Measurements from ENCODE around the gene CXCL3. TPM values are rescaled to one million over a fixed set of nuclear protein-coding genes. Genes with fewer than 3 reads are reported as not detected.

CXCL3 gene
- total RNA-seq, 1 experiment from 2014 or later, result 2.4 TPM

- no peak overlapping the region for H3K4me3 ChIP-seq
- no peaks in the 10 kb centered on the region for H3K9me3 ChIP-seq (replicated peaks)
- H3K36me3 ChIP-seq, result no peaks in the 10 kb centered on the region
- H3K27ac ChIP-seq, result no peak overlapping the region
- DNase-seq, result no peak
- no peaks in the 10 kb centered on the region for H3K27me3 ChIP-seq
- H3K4me1 ChIP-seq, result no peaks in the 10 kb centered on the region
These were observed 25.2 kb downstream of the CXCL3 start for GRCh38 chr4:74013264-74013663.

- Histone ChIP-seq H3K27me3 (no peaks in the 10 kb centered on the region), H3K9me3 (replicated peaks) (no peaks in the 10 kb centered on the region), H3K4me1 (no peaks in the 10 kb centered on the region), H3K27ac (no peak overlapping the region), H3K36me3 (no peaks in the 10 kb centered on the region), H3K4me3 (no peak overlapping the region)
- DNase-seq, result no peak
These were observed 26.4 kb downstream of the CXCL3 start for GRCh38 chr4:74012130-74012529.

GRCh38 chr4:74009307-74009706 lies 29.2 kb downstream of the CXCL3 start:
- Histone ChIP-seq H3K36me3 (no peaks in the 10 kb centered on the region), H3K4me1 (peaks cover 14% of the 10 kb centered on the region), H3K4me3 (no peak overlapping the region), H3K27ac (no peak overlapping the region), H3K27me3 (no peaks in the 10 kb centered on the region), H3K9me3 (replicated peaks) (no peaks in the 10 kb centered on the region)
- DNase-seq, result no peak

GRCh38 chr4:74006009-74006476 lies 32.4 kb downstream of the CXCL3 start:
- no peaks in the 10 kb centered on the region for H3K36me3 ChIP-seq
- H3K27me3 ChIP-seq, result no peaks in the 10 kb centered on the region
- H3K9me3 ChIP-seq (replicated peaks), result no peaks in the 10 kb centered on the region
- no peak overlapping the region for H3K27ac ChIP-seq
- DNase-seq, result peak in 1 of 2 experiments; percentile 18
- no peak overlapping the region for H3K4me3 ChIP-seq
- peaks cover 14% of the 10 kb centered on the region for H3K4me1 ChIP-seq

GRCh38 chr4:74005528-74005927 lies 33.0 kb downstream of the CXCL3 start:
- H3K27ac ChIP-seq, result no peak overlapping the region
- no peaks in the 10 kb centered on the region for H3K27me3 ChIP-seq
- H3K4me3 ChIP-seq, result no peak overlapping the region
- H3K36me3 ChIP-seq, result no peaks in the 10 kb centered on the region
- no peak for DNase-seq
- no peaks in the 10 kb centered on the region for H3K9me3 ChIP-seq (replicated peaks)
- H3K4me1 ChIP-seq, result peaks cover 14% of the 10 kb centered on the region

GRCh38 chr4:74004668-74005067 lies 33.8 kb downstream of the CXCL3 start:
- no peaks in the 10 kb centered on the region for H3K9me3 ChIP-seq (replicated peaks)
- no peak overlapping the region for H3K4me3 ChIP-seq
- no peaks in the 10 kb centered on the region for H3K36me3 ChIP-seq
- DNase-seq, result no peak
- no peak overlapping the region for H3K27ac ChIP-seq
- H3K4me1 ChIP-seq, result peaks cover 14% of the 10 kb centered on the region
- H3K27me3 ChIP-seq, result no peaks in the 10 kb centered on the region

- H3K4me3 ChIP-seq, result no peak overlapping the region
- no peak overlapping the region for H3K27ac ChIP-seq
- H3K4me1 ChIP-seq, result peaks cover under 1% of the 10 kb centered on the region; the same call in 1 of the 2 replicates
- no peaks in the 10 kb centered on the region for H3K9me3 ChIP-seq (replicated peaks)
- H3K36me3 ChIP-seq, result no peaks in the 10 kb centered on the region
- H3K27me3 ChIP-seq, result no peaks in the 10 kb centered on the region
- no peak for DNase-seq
These were observed 38.2 kb downstream of the CXCL3 start for GRCh38 chr4:74000301-74000700.

GRCh38 chr4:73998040-73999011 lies 40.2 kb downstream of the CXCL3 start, which contains the start of gene CXCL5:
CXCL5 (minus strand) TSS chr4:73998677; CDS start chr4:73998581, 96 bp downstream.
- no peaks in the 10 kb centered on the region for H3K27me3 ChIP-seq
- H3K27ac ChIP-seq, result no peak within 1 kb of the TSS
- H3K4me1 ChIP-seq, result no peaks in the 10 kb centered on the region
- H3K4me3 ChIP-seq, result no peak within 1 kb of the TSS
- no peak for DNase-seq
- H3K9me3 ChIP-seq (replicated peaks), result no peaks in the 10 kb centered on the region
- H3K36me3 ChIP-seq, result no peaks in the 10 kb centered on the region

- no peaks in the 10 kb centered on the region for H3K36me3 ChIP-seq
- H3K9me3 ChIP-seq (replicated peaks), result no peaks in the 10 kb centered on the region
- no peak overlapping the region for H3K27ac ChIP-seq
- H3K27me3 ChIP-seq, result no peaks in the 10 kb centered on the region
- DNase-seq, result no peak
- H3K4me3 ChIP-seq, result no peak overlapping the region
- no peaks in the 10 kb centered on the region for H3K4me1 ChIP-seq
These were observed 46.4 kb downstream of the CXCL3 start for GRCh38 chr4:73992050-73992449.

GRCh38 chr4:73991742-73992000 lies 46.8 kb downstream of the CXCL3 start:
- H3K27me3 ChIP-seq, result no peaks in the 10 kb centered on the region
- no peak overlapping the region for H3K27ac ChIP-seq
- DNase-seq, result no peak
- no peaks in the 10 kb centered on the region for H3K36me3 ChIP-seq
- H3K4me1 ChIP-seq, result no peaks in the 10 kb centered on the region
- H3K4me3 ChIP-seq, result no peak overlapping the region
- no peaks in the 10 kb centered on the region for H3K9me3 ChIP-seq (replicated peaks)

- no peak overlapping the region for H3K27ac ChIP-seq
- DNase-seq, result no peak
- no peaks in the 10 kb centered on the region for H3K36me3 ChIP-seq
- no peaks in the 10 kb centered on the region for H3K27me3 ChIP-seq
- H3K4me1 ChIP-seq, result no peaks in the 10 kb centered on the region
- H3K4me3 ChIP-seq, result no peak overlapping the region
- no peaks in the 10 kb centered on the region for H3K9me3 ChIP-seq (replicated peaks)
These were observed 47.3 kb downstream of the CXCL3 start for GRCh38 chr4:73990988-73991741.

- H3K27ac ChIP-seq, result no peak overlapping the region
- no peaks in the 10 kb centered on the region for H3K4me1 ChIP-seq
- no peak for DNase-seq
- no peaks in the 10 kb centered on the region for H3K27me3 ChIP-seq
- no peaks in the 10 kb centered on the region for H3K9me3 ChIP-seq (replicated peaks)
- no peak overlapping the region for H3K4me3 ChIP-seq
- no peaks in the 10 kb centered on the region for H3K36me3 ChIP-seq
These were observed 48.6 kb downstream of the CXCL3 start for GRCh38 chr4:73989928-73990327.

- H3K27ac ChIP-seq, result no peak overlapping the region
- no peaks in the 10 kb centered on the region for H3K9me3 ChIP-seq (replicated peaks)
- no peaks in the 10 kb centered on the region for H3K4me1 ChIP-seq
- no peaks in the 10 kb centered on the region for H3K36me3 ChIP-seq
- H3K4me3 ChIP-seq, result no peak overlapping the region
- no peaks in the 10 kb centered on the region for H3K27me3 ChIP-seq
- no peak for DNase-seq
These were observed 49.5 kb downstream of the CXCL3 start for GRCh38 chr4:73989031-73989430.

GRCh38 chr4:73988061-73988460 lies 50.4 kb downstream of the CXCL3 start, which contains the start of gene PPBP:
PPBP (minus strand) TSS chr4:73988190; CDS start chr4:73988103, 87 bp downstream.
- DNase-seq, result no peak
- H3K9me3 ChIP-seq (replicated peaks), result no peaks in the 10 kb centered on the region
- no peak within 1 kb of the TSS for H3K4me3 ChIP-seq
- H3K27ac ChIP-seq, result no peak within 1 kb of the TSS
- no peaks in the 10 kb centered on the region for H3K36me3 ChIP-seq
- no peaks in the 10 kb centered on the region for H3K4me1 ChIP-seq
- H3K27me3 ChIP-seq, result no peaks in the 10 kb centered on the region
